Adrenal gland (tissue), 12 donors: ENCODE data around the gene VSIG2. TPM values are rescaled to one million over a fixed set of nuclear protein-coding genes. Genes with fewer than 3 reads are reported as not detected.
"Not testable (repeated sequence)": the region's sequence is repeated elsewhere in the genome, so short reads cannot be mapped to it uniquely, and the experiment has no call there.

Experiments
- DNase-seq, 7 donors: peaks; one replicate each; pipeline ENCODE4 v3.0.0-alpha.2; 2019 to 2020
- H3K27ac ChIP-seq, 5 donors: fragments of 200-600 bp; sonication (generic) in 4 of 5; 1 replicate in 3 of 5; 2 replicates in 2 of 5; pipeline versions ENCODE4 v1.5.1 to v1.8.0; 2016 to 2020; ENCODE audit warnings: mild to moderate bottlenecking in 1 of 5
- H3K27me3 ChIP-seq: fragments of 200-600 bp; 2 replicates; pipeline ENCODE4 v1.8.0; 2021
- H3K36me3 ChIP-seq, 2 donors: fragments of 200-600 bp; replicated peaks in 1 of 2; 1 replicate in 1 of 2; 2 replicates in 1 of 2; pipeline versions ENCODE4 v1.5.1 to v1.8.0; 2018 to 2022
- H3K4me1 ChIP-seq, 2 donors: fragments of 200-600 bp; replicated peaks in 1 of 2; 1 replicate in 1 of 2; 2 replicates in 1 of 2; pipeline versions ENCODE4 v1.5.1 to v1.8.0; 2018 to 2021
- H3K4me3 ChIP-seq, 4 donors: fragments of 200-600 bp; sonication (generic) in 3 of 4; one replicate each; pipeline ENCODE4 v1.5.1; 2016 to 2018
- H3K9me3 ChIP-seq, 3 donors: fragments of 200-600 bp; sonication (generic) in 1 of 3; replicated peaks in 1 of 3; 1 replicate in 2 of 3; 2 replicates in 1 of 3; pipeline versions ENCODE4 v1.5.1 to v1.8.0; 2016 to 2021
- CTCF ChIP-seq, 6 experiments: fragments of 450-650 bp in 4 of 6; fragments of 200-600 bp in 2 of 6; sonication (generic) in 1 of 6; IDR thresholded peaks; 1 replicate in 5 of 6; 2 replicates in 1 of 6; pipeline versions ENCODE4 v1.5.1 to v1.8.0; 2016 to 2021; ENCODE audit warnings: antibody characterized with exemption in 6 of 6, mild to moderate bottlenecking in 2 of 6, moderate library complexity in 1 of 6
- POLR2A ChIP-seq, 2 donors: fragments of 450-650 bp; IDR thresholded peaks; one replicate each; pipeline ENCODE4 v1.6.1; 2017; ENCODE audit warnings: antibody characterized with exemption in 2 of 2, mild to moderate bottlenecking in 2 of 2, moderate library complexity in 1 of 2
- WGBS, 4 donors: extraction: QIAGEN DNeasy Blood & Tissue Kit in 2 of 4; methylation state at CpG; one replicate each; pipeline versions ENCODE4 v1.1.5 to v1.1.7; 2013 to 2017; 5-methylcytosine and 5-hydroxymethylcytosine counted together
- intact Hi-C, 2 donors: fragments of 100-400 bp; cut with DNase I; formaldehyde crosslinking; loops; one replicate each; pipeline versions ENCODE4 v1.14.1 to v1.15.0; 2022 to 2023
- polyA plus RNA-seq, 3 donors: library from polyadenylated mRNA; stranded (reverse); fragments of 200-250 nt in 2 of 3; fragments of 350-450 nt in 1 of 3; fragmentation: Illumina TruSeq in 1 of 3; extraction: RNeasy Lipid Tissue Mini Kit (QIAGEN cat#74804) in 1 of 3; gene quantifications; one replicate each; pipeline ENCODE4 v1.2.3, GENCODE V29; 2013 to 2014
- total RNA-seq, 9 donors: library from RNA; depleted of rRNA in 4 of 9; stranded (reverse); fragments of >200 nt in 4 of 9; fragments of 120-200 nt in 1 of 9; fragmentation: NEBNext Ultra II Directional in 1 of 9; extraction: Animal tissue kit (Norgen Biotek cat#: 25700) in 1 of 9; gene quantifications; one replicate each; pipeline versions ENCODE4 v1.1.0 to v1.2.4, GENCODE V29; 2013 to 2023
- donor health status: healthy with polysubstance abuse.
- donor health status: Bipolar disorder and iron deficiency.
- donor health status: DM: yes; HTN: yes; CAD: no.
- donor health status: DM: no; HTN: no; CAD: no.
- donor health status: DM: no; HTN: no; CAD: no.
- donor health status: DM: yes; HTN: yes; CAD: no.

VSIG2 gene
- total and polyA plus RNA-seq, 12 donors, result 0.11 to 2.4 (median 0.48) TPM; not detected in 4

GRCh38 chr11:124779568-124779967, 27.5 kb upstream of the VSIG2 start:
- Histone ChIP-seq H3K27ac (no peak overlapping the region), H3K4me1 (no peaks in the 10 kb centered on the region), H3K27me3 (no peaks in the 10 kb centered on the region), H3K4me3 (no peak overlapping the region), H3K9me3 (no peaks in the 10 kb centered on the region), H3K36me3 (no peaks in the 10 kb centered on the region)
- no peak for DNase-seq
- 50 to 59% (median 55%) methylated on average over 1 of the region's 1 CpG for WGBS, 4 donors
- TF ChIP-seq POLR2A (IDR thresholded peaks at IDR 0.05), result no peak
- no peak for TF ChIP-seq CTCF (IDR thresholded peaks at IDR 0.05)
- intact Hi-C loops, result no loop called here

- H3K36me3 ChIP-seq, result no peaks in the 10 kb centered on the region
- no peaks in the 10 kb centered on the region for H3K4me1 ChIP-seq
- TF ChIP-seq CTCF (IDR thresholded peaks at IDR 0.05) (no peak), POLR2A (IDR thresholded peaks at IDR 0.05) (no peak)
- intact Hi-C loops, result no loop called here
- no peaks in the 10 kb centered on the region for H3K27me3 ChIP-seq
- H3K4me3 ChIP-seq, result no peak overlapping the region
- DNase-seq, result no peak
- no peak overlapping the region for H3K27ac ChIP-seq
- whole genome bisulfite sequencing, 4 donors, result 87 to 92% (median 89%) methylated on average over 2 of the region's 2 CpGs
- no peaks in the 10 kb centered on the region for H3K9me3 ChIP-seq
Measured at GRCh38 chr11:124778281-124778680, 26.2 kb upstream of the VSIG2 start.

- Histone ChIP-seq H3K27me3 (no peaks in the 10 kb centered on the region), H3K36me3 (peaks cover 0 to 2% of the 10 kb centered on the region in 2 donors), H3K4me1 (no peaks in the 10 kb centered on the region), H3K27ac (no peak overlapping the region), H3K9me3 (no peaks in the 10 kb centered on the region), H3K4me3 (no peak overlapping the region)
- intact Hi-C loops, result no loop called here
- 87 to 90% (median 89%) methylated on average over 7 of the region's 7 CpGs for WGBS, 4 donors
- DNase-seq, result no peak
- TF ChIP-seq CTCF (IDR thresholded peaks at IDR 0.05) (no peak), POLR2A (IDR thresholded peaks at IDR 0.05) (no peak)
Measured at GRCh38 chr11:124776865-124777645, 25.0 kb upstream of the VSIG2 start.

- H3K4me3 ChIP-seq, H3K27me3 ChIP-seq, H3K27ac ChIP-seq, H3K9me3 ChIP-seq, DNase-seq, intact Hi-C loops, H3K4me1 ChIP-seq: not testable (repeated sequence)
- WGBS, 4 donors, result 95 to 99% (median 96%) methylated on average over 6 of the region's 6 CpGs
- H3K36me3 ChIP-seq, result peaks cover 0 to 21% of the 10 kb centered on the region in 2 donors
Measured at GRCh38 chr11:124770959-124771358, 18.9 kb upstream of the VSIG2 start.
